ENCODE results near the gene SUSD6. TPM values are rescaled to one million over a fixed set of nuclear protein-coding genes. Genes with fewer than 3 reads are reported as not detected.
"Not testable (repeated sequence)": the region's sequence is repeated elsewhere in the genome, so short reads cannot be mapped to it uniquely, and the experiment has no call there.

The SUSD6 gene
- total and polyA plus RNA-seq, 4 donors: 6.8 to 10.8 (median 7.6) TPM

GRCh38 chr14:69594846-69595245, 16.6 kb upstream of the SUSD6 start:
- WGBS: 97% methylated on average over 6 of the region's 6 CpGs

GRCh38 chr14:69595336-69595735, 16.1 kb upstream of the SUSD6 start:
- no peak overlapping the region for H3K9ac ChIP-seq (ENCODE audit: low read depth in 1 of 2, low read length in 2 of 2)
- DNase-seq (ENCODE audit: low spot score): no peak
- no peaks in the 10 kb centered on the region for H3K27me3 ChIP-seq (ENCODE audit: control insufficient read depth in 4 of 4, insufficient read depth in 4 of 4, low read length in 3 of 4)
- H3K9me3 ChIP-seq (ENCODE audit: control insufficient read depth in 4 of 4, low read length in 3 of 4): no peaks in the 10 kb centered on the region
- H3K4me1 ChIP-seq (ENCODE audit: control insufficient read depth in 4 of 4, insufficient read depth in 4 of 4, low read length in 3 of 4): no peaks in the 10 kb centered on the region
- TF ChIP-seq ZBTB33 (IDR thresholded peaks at IDR 0.05): no peak
- no peaks in the 10 kb centered on the region for H3K36me3 ChIP-seq (ENCODE audit: control insufficient read depth in 4 of 4, insufficient read depth in 3 of 4, low read depth in 1 of 4, low read length in 3 of 4)
- WGBS: 95% methylated on average over 5 of the region's 5 CpGs
- H3K27ac ChIP-seq (ENCODE audit: low read depth in 1 of 2, low read length in 2 of 2): no peak overlapping the region
- no peak overlapping the region for H3K4me3 ChIP-seq (ENCODE audit: low read depth in 1 of 3, low read length in 3 of 3)

More at GRCh38 chr14:69594846-69595245, 16.6 kb upstream of the SUSD6 start:
- no peaks in the 10 kb centered on the region for H3K27me3 ChIP-seq (ENCODE audit: control insufficient read depth in 4 of 4, insufficient read depth in 4 of 4, low read length in 3 of 4)
- H3K36me3 ChIP-seq (ENCODE audit: control insufficient read depth in 4 of 4, insufficient read depth in 3 of 4, low read depth in 1 of 4, low read length in 3 of 4): no peaks in the 10 kb centered on the region
- no peak overlapping the region for H3K4me3 ChIP-seq (ENCODE audit: low read depth in 1 of 3, low read length in 3 of 3)
- H3K4me1 ChIP-seq (ENCODE audit: control insufficient read depth in 4 of 4, insufficient read depth in 4 of 4, low read length in 3 of 4): no peaks in the 10 kb centered on the region
- H3K9ac ChIP-seq (ENCODE audit: low read depth in 1 of 2, low read length in 2 of 2): no peak overlapping the region
- DNase-seq (ENCODE audit: low spot score): no peak
- no peak for TF ChIP-seq RAD21 (IDR thresholded peaks at IDR 0.05)
- H3K27ac ChIP-seq (ENCODE audit: low read depth in 1 of 2, low read length in 2 of 2): no peak overlapping the region
- no peaks in the 10 kb centered on the region for H3K9me3 ChIP-seq (ENCODE audit: control insufficient read depth in 4 of 4, low read length in 3 of 4)

- not testable (repeated sequence) for H3K9me3 ChIP-seq (ENCODE audit: control insufficient read depth in 4 of 4, low read length in 3 of 4); H3K27ac ChIP-seq (ENCODE audit: low read depth in 1 of 2, low read length in 2 of 2); H3K9ac ChIP-seq (ENCODE audit: low read depth in 1 of 2, low read length in 2 of 2); H3K36me3 ChIP-seq (ENCODE audit: control insufficient read depth in 4 of 4, insufficient read depth in 3 of 4, low read depth in 1 of 4, low read length in 3 of 4); H3K27me3 ChIP-seq (ENCODE audit: control insufficient read depth in 4 of 4, insufficient read depth in 4 of 4, low read length in 3 of 4); H3K4me1 ChIP-seq (ENCODE audit: control insufficient read depth in 4 of 4, insufficient read depth in 4 of 4, low read length in 3 of 4); DNase-seq (ENCODE audit: low spot score); H3K4me3 ChIP-seq (ENCODE audit: low read depth in 1 of 3, low read length in 3 of 3)
- WGBS: 91% methylated on average over 5 of the region's 5 CpGs
Observed at GRCh38 chr14:69599431-69599830, 12.0 kb upstream of the SUSD6 start.

GRCh38 chr14:69600304-69600891, 11.0 kb upstream of the SUSD6 start:
- Histone ChIP-seq H3K4me1 (ENCODE audit: control insufficient read depth in 4 of 4, insufficient read depth in 4 of 4, low read length in 3 of 4) (peaks cover 0 to 4% (median under 1%) of the 10 kb centered on the region in 4 donors), H3K27ac (ENCODE audit: low read depth in 1 of 2, low read length in 2 of 2) (no peak overlapping the region), H3K9me3 (ENCODE audit: control insufficient read depth in 4 of 4, low read length in 3 of 4) (no peaks in the 10 kb centered on the region), H3K36me3 (ENCODE audit: control insufficient read depth in 4 of 4, insufficient read depth in 3 of 4, low read depth in 1 of 4, low read length in 3 of 4) (no peaks in the 10 kb centered on the region), H3K9ac (ENCODE audit: low read depth in 1 of 2, low read length in 2 of 2) (no peak overlapping the region), H3K27me3 (ENCODE audit: control insufficient read depth in 4 of 4, insufficient read depth in 4 of 4, low read length in 3 of 4) (no peaks in the 10 kb centered on the region), H3K4me3 (ENCODE audit: low read depth in 1 of 3, low read length in 3 of 3) (no peak overlapping the region)
- no peak for DNase-seq (ENCODE audit: low spot score)
- TF ChIP-seq MAX (IDR thresholded peaks at IDR 0.05) (no peak), TAF1 (conservative IDR thresholded peaks at IDR 0.05) (no peak), JUND (IDR thresholded peaks at IDR 0.05) (no peak), REST (IDR thresholded peaks at IDR 0.05) (no peak), YY1 (IDR thresholded peaks at IDR 0.05) (no peak), ZBTB33 (IDR thresholded peaks at IDR 0.05) (no peak), CTCF (IDR thresholded peaks at IDR 0.05; ENCODE audit: low read depth, low read length, missing input control) (no peak)
- WGBS: 81% methylated on average over 3 of the region's 3 CpGs

All from liver (tissue), 9 donors.